PC-3 (cell line): ENCODE measurements around the gene TTC34. TPM values are rescaled to one million over a fixed set of nuclear protein-coding genes. Genes with fewer than 3 reads are reported as not detected.

ENCODE experiments used
- ATAC-seq: fragments of 200-7000 bp; cut with Tn5 transposase; 2 replicates; pipeline ENCODE4 v1.9.1; 2020; ENCODE audit warnings: mild to moderate bottlenecking, moderate library complexity
- BruUV-seq: library from RNA; stranded (reverse); fragments of 400-500 nt; replicated peaks from 2 replicates; lab custom pipeline; 2021; lab: Mats Ljungman, UMichigan
- CTCF ChIA-PET: fragments of 300-600 bp; sonication (Branson Sonifier 250); formaldehyde crosslinking; loops from one replicate; lab custom pipeline; 2022; ENCODE audit warnings: antibody characterized with exemption; lab: Charles Lee
- POLR2A ChIA-PET: fragments of 300-600 bp; sonication (Branson Sonifier 250); formaldehyde crosslinking; loops from one replicate; lab custom pipeline; 2022; ENCODE audit warnings: antibody characterized with exemption; ENCODE audit not compliant: unreplicated experiment; lab: Charles Lee
- DNase-seq: peaks from one replicate; pipeline ENCODE4 v3.0.0-alpha.2; 2015
- H2AFZ ChIP-seq: fragments of 300-600 bp; sonication (generic); 2 replicates; pipeline ENCODE4 v1.6.0; 2016; ENCODE audit warnings: antibody characterized with exemption, low read length
- H3F3A ChIP-seq: fragments of 300-600 bp; sonication (generic); one replicate; pipeline ENCODE4 v1.6.0; 2017; ENCODE audit warnings: antibody characterized with exemption, low read length, control low read depth, mild to moderate bottlenecking; ENCODE audit not compliant: unreplicated experiment
- H3K27ac ChIP-seq: fragments of 300-600 bp; sonication (generic); 2 replicates; pipeline ENCODE4 v1.5.1; 2016; ENCODE audit warnings: mild to moderate bottlenecking, low read length
- H3K27me3 ChIP-seq: fragments of 300-600 bp; sonication (generic); 2 replicates; pipeline ENCODE4 v1.6.1; 2016; ENCODE audit warnings: low read length, mixed read lengths
- H3K36me3 ChIP-seq: fragments of 300-600 bp; sonication (generic); 2 replicates; pipeline ENCODE4 v1.6.1; 2016; ENCODE audit warnings: low read depth, mixed run types, low read length, mixed read lengths
- H3K4me1 ChIP-seq: fragments of 300-600 bp; sonication (generic); 2 replicates; pipeline ENCODE4 v1.5.1; 2016; ENCODE audit warnings: low read length; ENCODE audit not compliant: insufficient read depth
- H3K4me2 ChIP-seq: fragments of 300-600 bp; sonication (generic); 2 replicates; pipeline ENCODE4 v1.6.0; 2016; ENCODE audit warnings: low read length
- H3K4me3 ChIP-seq: fragments of 300-600 bp; sonication (generic); 2 replicates; pipeline ENCODE4 v1.5.1; 2016; ENCODE audit warnings: mild to moderate bottlenecking, low read length, mixed read lengths
- H3K79me2 ChIP-seq: fragments of 300-600 bp; sonication (generic); 2 replicates; pipeline ENCODE4 v1.6.1; 2017; ENCODE audit warnings: low read length, mixed read lengths
- H3K9ac ChIP-seq: fragments of 300-600 bp; sonication (generic); 2 replicates; pipeline ENCODE4 v1.6.0; 2016; ENCODE audit warnings: mild to moderate bottlenecking, low read length
- H3K9me2 ChIP-seq: fragments of 300-600 bp; sonication (generic); replicated peaks from 2 replicates; pipeline ENCODE4 v1.6.1; 2016; ENCODE audit warnings: mixed run types, low read length, mixed read lengths
- H3K9me3 ChIP-seq: fragments of 300-600 bp; sonication (generic); 2 replicates; pipeline ENCODE4 v1.6.1; 2016; ENCODE audit warnings: low read length, mixed read lengths
- H4K20me1 ChIP-seq: fragments of 300-600 bp; sonication (generic); 2 replicates; pipeline ENCODE4 v1.6.1; 2016; ENCODE audit warnings: low read length, mixed read lengths
- CTCF ChIP-seq: fragments of 300-600 bp; sonication (generic); conservative IDR thresholded peaks from 2 replicates; pipeline ENCODE4 v1.5.1; 2017; ENCODE audit warnings: antibody characterized with exemption, low read depth, mild to moderate bottlenecking, low read length
- EZH2 ChIP-seq: fragments of 300-600 bp; sonication (generic); IDR thresholded peaks from one replicate; pipeline ENCODE4 v1.6.1; 2017; ENCODE audit warnings: antibody characterized with exemption, mild to moderate bottlenecking, low read length; ENCODE audit not compliant: unreplicated experiment
- EZH2phosphoT487 ChIP-seq: fragments of 300-600 bp; sonication (generic); IDR thresholded peaks from 2 replicates; pipeline ENCODE4 v1.6.1; 2018; ENCODE audit warnings: mild to moderate bottlenecking, antibody characterized with exemption, low read length, borderline replicate concordance
- intact Hi-C: fragments of 100-400 bp; cut with micrococcal nuclease; formaldehyde crosslinking; loops from 2 replicates; pipeline ENCODE4 v1.9.0; 2023
- total RNA-seq: library from RNA; depleted of rRNA; stranded (reverse); fragments of >200 nt; gene quantifications from 2 replicates; pipeline ENCODE4 v1.2.3, GENCODE V29; 2014

TTC34 gene
- total RNA-seq, 1 experiment from 2014 or later, result 0.11 TPM

- no TSS peak for BruUV-seq
- ChIA-PET POLR2A (no interaction called here), CTCF (no interaction called here)
- Histone ChIP-seq H3K9me3 (peaks cover 17% of the 10 kb centered on the region), H3F3A (no peaks in the 10 kb centered on the region), H3K9me2 (no peaks in the 10 kb centered on the region), H4K20me1 (no peaks in the 10 kb centered on the region), H3K79me2 (peaks cover 11% of the 10 kb centered on the region), H3K36me3 (no peaks in the 10 kb centered on the region), H3K9ac (no peak overlapping the region), H3K27ac (no peak overlapping the region), H3K4me1 (peaks cover 8% of the 10 kb centered on the region), H3K4me2 (no peak overlapping the region), H2AFZ (no peak overlapping the region), H3K27me3 (peaks cover 36% of the 10 kb centered on the region), H3K4me3 (no peak overlapping the region)
- ATAC-seq (no peak), DNase-seq (no peak)
- intact Hi-C loops, result loop anchor here (10.0 kb wide), 1 partner anchor 230 kb away; the partner anchor contains the start of gene PEX10
- TF ChIP-seq EZH2phosphoT487 (no peak), CTCF (no peak), EZH2 (no peak)
These were observed 156.3 kb downstream of the TTC34 start for GRCh38 chr1:2645143-2645542.

DNA sequence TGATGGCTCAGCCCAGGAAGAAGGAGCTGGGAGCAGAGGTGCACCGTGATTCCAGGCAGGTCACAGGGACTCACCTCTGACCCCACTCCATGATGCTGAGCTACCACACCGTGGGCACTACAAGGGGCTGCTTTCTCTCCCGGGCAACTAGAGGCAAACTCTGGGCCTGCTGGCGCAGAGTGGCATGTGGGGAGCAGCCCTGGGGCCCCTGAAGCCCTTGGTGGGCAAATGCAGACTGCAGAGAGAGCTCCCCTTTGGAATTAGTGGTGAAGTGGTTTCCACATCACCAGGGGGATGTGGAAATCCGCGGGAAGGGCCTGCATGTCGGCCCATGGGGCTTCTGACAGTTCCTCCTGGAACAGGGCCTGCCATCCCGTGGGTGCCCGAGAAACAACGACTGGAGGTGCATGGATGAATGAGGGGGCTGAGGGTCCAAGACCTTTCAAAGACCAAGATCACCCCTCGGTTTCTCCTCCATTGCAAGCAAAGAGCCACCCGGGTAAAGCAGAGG, 156.8 kb downstream of the TTC34 start:
- no peak overlapping the region for H3K4me2 ChIP-seq
- DNase-seq (no peak), ATAC-seq (no peak)
- peaks cover 8% of the 10 kb centered on the region for H3K4me1 ChIP-seq
- H3K9me3 ChIP-seq, result peaks cover 17% of the 10 kb centered on the region
- peaks cover 11% of the 10 kb centered on the region for H3K79me2 ChIP-seq
- no peaks in the 10 kb centered on the region for H3F3A ChIP-seq
- H3K4me3 ChIP-seq, result no peak overlapping the region
- no peaks in the 10 kb centered on the region for H4K20me1 ChIP-seq
- intact Hi-C loops, result loop anchor here (10.0 kb wide), 1 partner anchor 230 kb away; the partner anchor contains the start of gene PEX10
- H3K27me3 ChIP-seq, result peaks cover 34% of the 10 kb centered on the region
- no peaks in the 10 kb centered on the region for H3K9me2 ChIP-seq
- H3K36me3 ChIP-seq, result no peaks in the 10 kb centered on the region
- no peak overlapping the region for H3K27ac ChIP-seq
- CTCF ChIA-PET, result no interaction called here
- no peak overlapping the region for H2AFZ ChIP-seq
- POLR2A ChIA-PET, result no interaction called here
- no TSS peak for BruUV-seq
- TF ChIP-seq EZH2phosphoT487 (no peak), CTCF (no peak), EZH2 (no peak)
- H3K9ac ChIP-seq, result no peak overlapping the region

- no peak for ATAC-seq
- H3K9me2 ChIP-seq, result no peaks in the 10 kb centered on the region
- ChIA-PET CTCF (no interaction called here), POLR2A (no interaction called here)
- no peak overlapping the region for H3K4me3 ChIP-seq
- no peaks in the 10 kb centered on the region for H3F3A ChIP-seq
- peaks cover 17% of the 10 kb centered on the region for H3K9me3 ChIP-seq
- TF ChIP-seq EZH2phosphoT487 (no peak), CTCF (no peak), EZH2 (no peak)
- H3K4me1 ChIP-seq, result peaks cover 8% of the 10 kb centered on the region
- peaks cover 11% of the 10 kb centered on the region for H3K79me2 ChIP-seq
- H4K20me1 ChIP-seq, result no peaks in the 10 kb centered on the region
- BruUV-seq, result no TSS peak
- no peak for DNase-seq
- intact Hi-C loops, result loop anchor here (10.0 kb wide), 1 partner anchor 229 kb away; the partner anchor contains the start of gene PEX10
- H3K9ac ChIP-seq, result no peak overlapping the region
- no peak overlapping the region; the same call in 1 of the 2 replicates for H2AFZ ChIP-seq
- no peaks in the 10 kb centered on the region for H3K36me3 ChIP-seq
- H3K27me3 ChIP-seq, result peaks cover 29% of the 10 kb centered on the region
- no peak overlapping the region for H3K27ac ChIP-seq
- no peak overlapping the region for H3K4me2 ChIP-seq
These were observed 157.3 kb downstream of the TTC34 start for GRCh38 chr1:2644171-2644570.
